NCI-H446 treated with DMSO at 0.1 percent for 48 hours (cell line): Measurements from ENCODE around the gene FAM227B.
"Not testable (repeated sequence)": the region's sequence is repeated elsewhere in the genome, so short reads cannot be mapped to it uniquely, and the experiment has no call there.

Experiments
- DNase-seq: peaks from one replicate; lab custom pipeline; 2025; lab: John Stamatoyannopoulos, UW

The FAM227B gene

DNA sequence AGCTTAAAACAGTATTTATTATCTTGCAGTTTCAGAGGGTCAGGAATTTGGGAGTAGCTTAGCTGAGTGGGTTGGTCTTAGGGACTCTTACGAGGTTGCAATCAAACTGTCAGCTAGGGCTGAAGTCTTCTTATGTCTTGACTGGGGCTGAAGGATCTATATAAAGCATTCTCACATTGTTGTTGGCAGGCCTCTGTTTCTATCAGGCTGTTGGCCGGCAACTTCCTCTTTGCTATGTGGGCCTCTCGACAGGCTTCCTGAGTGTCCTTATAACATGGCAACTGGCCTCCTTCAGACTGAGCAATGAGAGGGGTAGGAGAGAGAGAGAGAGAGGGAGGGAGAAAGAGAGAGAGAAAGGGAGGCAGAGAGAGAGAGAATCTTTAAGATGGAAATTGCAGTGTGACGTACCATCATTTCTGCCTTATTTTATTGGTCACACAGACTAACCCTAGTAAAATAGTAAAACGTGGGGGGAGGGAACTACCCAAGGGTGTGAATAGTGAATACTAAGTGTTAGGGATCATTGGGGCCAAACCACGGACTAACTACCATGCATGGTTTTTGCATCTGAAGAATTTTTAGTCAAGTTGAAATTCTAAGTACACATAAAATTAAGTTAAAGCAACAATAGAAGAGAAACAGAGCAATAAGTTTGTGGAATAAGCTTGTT is 181.5 kb downstream of the FAM227B start:
- DNase-seq = no peak

DNA sequence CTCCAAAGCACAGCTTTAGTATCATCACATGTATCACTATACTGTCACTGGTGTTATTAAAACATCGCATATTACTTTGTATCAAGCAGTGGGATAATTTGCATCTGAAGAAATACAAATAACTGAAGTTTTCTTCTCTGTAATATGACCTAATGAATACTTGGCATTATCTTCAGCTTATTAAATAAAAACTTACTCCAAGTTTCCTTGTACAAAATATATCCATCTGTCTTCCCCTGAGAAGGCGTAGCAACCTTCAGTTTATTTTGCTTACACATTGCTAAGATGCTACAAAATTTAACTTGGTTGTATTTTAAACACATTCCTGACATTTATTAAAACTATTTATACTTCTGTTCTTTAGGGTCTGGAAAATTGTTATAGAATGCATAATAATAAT is 183.9 kb downstream of the FAM227B start:
- DNase-seq = no peak

DNA sequence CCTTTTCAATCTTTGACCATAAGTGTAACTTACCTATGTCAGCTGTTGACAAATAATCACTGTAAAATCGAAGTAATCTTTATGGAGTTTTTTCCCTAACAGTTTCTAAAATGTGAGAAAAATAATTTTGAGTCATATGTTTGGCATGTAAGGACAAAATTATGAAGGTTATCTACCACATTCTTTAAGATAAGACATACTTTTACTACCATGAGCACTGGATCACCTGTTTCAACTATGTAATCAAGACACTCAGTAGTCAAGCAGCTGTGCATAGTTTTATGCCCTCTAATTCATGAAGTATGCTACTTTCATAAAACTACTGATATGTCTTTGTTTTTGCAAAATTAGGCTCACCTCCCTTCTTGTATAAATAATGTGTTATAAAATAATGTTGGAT is 185.4 kb downstream of the FAM227B start:
- no peak for DNase-seq

DNA sequence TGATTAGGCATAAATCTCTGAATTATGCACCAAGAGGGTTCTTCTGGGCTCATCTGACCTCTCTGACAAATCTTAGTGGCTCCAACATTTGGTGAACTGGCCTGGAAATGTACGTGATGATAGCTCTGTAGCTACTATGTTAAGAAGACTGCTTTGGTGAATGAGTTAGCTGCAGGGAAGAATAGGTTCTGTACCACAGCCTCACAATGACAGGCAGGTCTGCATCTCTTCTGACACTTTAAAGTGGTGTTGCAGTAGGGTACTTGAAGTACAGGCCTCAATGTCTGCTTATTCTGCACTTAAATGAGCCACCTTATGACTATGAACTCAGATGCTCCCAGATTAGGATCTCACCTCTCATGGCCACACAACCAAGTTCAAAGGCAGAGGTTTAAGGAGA is 190.6 kb downstream of the FAM227B start:
- DNase-seq = no peak

DNA sequence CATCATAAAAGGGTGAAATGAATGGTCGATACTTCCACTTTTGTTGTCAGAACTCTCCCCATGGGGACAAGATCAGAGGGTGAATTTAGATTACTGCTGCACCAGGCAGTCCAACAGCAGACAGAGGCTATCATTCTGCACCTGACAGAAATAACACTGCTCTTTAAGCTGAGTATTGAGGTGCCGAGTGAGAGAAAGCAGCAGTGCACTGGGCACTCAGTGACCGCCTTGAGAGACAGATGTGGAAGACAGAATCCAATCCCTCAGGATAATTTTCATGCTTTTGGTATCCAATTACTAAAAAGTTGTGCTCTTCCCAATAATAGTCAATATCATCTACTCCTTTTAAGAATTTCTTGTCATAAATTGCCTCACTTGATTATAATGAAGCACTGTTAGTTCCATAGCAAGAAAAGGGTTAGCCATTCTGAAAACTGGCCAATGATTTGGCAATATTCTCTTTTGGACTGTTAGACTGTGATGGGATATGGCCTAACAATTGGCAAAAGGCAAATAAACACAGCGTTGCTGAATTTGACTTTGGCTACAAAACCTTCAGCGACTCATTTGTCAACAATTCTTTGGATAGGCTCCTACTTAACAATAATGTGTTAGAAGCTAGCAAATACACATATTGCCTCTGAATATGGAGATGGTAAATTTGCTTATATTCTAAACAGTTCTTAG is 192.1 kb downstream of the FAM227B start:
- DNase-seq = no peak

DNA sequence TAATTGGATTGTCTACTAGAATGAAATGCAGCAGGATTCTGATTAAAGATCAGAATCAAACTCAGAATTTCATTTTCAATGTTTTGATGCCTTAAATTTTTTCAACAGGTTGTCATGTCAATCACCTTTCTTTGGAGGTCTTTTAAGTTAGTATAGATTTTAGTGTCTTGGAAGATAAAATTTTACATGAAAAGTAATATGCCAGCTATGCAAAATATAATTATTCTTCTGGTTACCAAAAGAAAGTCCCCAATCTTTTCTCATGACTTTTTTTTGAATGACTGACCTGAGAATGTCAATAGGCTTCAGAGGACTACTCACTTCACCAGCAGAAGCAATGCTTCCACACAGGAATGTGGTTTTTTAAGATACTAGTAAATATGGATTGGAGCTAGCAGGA is 193.2 kb downstream of the FAM227B start:
- DNase-seq = no peak

DNA sequence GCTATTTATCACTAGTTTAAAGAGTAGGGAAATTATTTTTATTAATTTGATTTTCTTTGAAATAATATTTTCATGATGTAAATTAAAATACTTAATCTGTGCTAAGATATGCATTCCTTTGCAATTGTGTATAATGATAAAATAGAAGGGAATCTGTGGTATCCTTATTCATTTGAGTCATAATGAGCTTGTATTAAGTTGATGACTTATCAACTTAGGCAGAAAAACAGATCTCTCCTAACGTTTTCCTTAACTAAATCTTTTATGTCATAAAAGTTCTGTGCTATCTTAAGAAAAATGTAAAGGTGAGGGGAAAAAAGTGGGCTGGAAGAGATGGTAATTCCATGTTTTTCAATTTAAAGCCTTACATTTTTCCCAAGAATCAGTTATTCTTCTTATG is 195.7 kb downstream of the FAM227B start:
- DNase-seq = no peak

DNA sequence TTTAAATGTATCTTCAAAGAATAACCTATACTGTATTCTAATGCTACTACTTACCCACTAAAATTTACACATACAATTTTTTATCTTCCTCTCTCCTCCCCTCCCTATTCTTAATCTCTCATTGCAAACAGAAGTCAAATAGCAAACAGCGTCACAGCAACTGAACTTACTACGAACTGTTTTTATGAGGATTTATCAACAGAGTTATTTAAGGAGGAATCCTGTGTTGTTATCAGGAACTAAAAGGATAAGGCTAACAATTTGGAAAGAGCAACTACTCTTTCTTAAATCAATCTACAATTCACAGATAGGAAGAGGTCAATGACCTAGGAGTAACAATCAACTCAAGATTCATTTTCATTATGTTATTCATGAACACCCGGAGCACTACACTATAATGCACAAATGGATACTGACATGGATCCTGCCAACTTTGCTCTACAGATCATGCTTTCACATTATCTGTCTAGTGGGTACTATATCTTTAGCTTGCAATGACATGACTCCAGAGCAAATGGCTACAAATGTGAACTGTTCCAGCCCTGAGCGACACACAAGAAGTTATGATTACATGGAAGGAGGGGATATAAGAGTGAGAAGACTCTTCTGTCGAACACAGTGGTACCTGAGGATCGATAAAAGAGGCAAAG is 196.6 kb downstream of the FAM227B start:
- no peak for DNase-seq

DNA sequence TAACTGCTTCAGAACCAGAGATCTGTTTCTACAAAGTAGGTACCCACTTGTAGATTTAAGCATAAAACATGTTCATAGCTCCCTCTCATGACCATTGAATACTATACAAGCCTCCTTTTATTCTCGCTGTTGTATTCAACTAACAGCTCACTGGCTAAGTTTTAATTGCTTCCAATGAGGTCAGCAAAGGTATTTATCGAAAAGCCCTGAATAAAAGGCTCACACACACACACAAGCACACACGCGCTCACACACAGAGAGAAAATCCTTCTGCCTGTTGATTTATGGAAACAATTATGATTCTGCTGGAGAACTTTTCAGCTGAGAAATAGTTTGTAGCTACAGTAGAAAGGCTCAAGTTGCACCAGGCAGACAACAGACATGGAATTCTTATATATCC is 197.6 kb downstream of the FAM227B start, which contains the start of gene FGF7:
Gene FGF7 (plus strand): TSS at position 222 of the 400 bp plus-strand sequence. CDS start 1,056 bp downstream, outside the sequence.
- DNase-seq = no peak

DNA sequence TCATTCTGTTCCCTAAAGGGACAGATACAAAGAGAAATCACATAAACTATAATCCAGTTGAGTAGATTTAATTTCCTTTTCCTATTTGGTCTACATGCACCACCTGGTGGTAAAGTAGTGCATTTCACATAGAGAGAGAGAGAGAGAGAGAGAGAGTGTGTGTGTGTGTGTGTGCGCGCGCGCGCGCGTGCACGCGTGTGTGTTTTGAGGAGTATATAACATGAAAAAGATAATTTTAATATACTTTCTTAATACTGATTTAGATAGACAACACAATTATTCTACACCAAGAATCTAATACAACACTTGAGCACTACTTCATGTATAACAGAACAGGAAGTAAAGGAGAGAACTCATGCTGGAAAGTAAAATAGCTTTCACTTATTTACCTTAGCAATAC is 198.6 kb downstream of the FAM227B start:
- DNase-seq = peak; percentile 5

DNA sequence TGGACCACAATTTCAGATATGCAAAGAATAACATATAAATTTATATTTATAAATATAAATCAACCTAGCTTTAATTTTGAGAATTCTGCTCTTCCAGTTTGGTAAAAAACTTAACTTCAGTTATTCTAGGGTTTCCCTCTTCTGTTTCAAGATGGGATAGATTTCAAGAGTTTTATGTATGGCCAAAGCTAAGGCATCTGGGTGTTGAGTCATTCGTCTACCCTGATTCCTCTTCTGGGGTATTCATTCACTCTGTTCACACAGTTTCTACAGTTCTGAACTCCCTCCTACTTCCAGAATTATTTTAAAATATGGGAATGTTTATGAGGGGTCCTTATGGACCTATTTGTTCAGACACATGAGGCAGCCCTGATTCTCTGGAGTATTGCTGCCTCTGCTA is 201.8 kb downstream of the FAM227B start:
- DNase-seq = no peak

DNA sequence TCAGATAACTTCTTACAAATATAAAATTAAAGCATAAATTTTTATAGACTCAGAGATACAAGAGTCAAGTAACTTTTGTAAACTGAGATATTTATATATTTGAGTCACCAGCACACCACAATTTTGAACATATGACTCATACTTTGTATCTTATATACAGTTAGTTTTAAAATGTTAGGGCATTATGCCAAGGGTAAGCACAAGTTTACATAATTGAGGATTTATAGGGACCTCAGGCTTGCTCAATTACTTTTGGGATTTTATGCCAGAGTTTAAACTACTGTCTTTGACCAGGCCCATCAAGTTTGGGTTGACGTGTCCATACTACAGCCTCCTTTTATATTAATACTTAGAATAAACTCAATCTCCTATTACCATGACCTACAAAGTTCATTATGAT is 205.0 kb downstream of the FAM227B start:
- no peak for DNase-seq

DNA sequence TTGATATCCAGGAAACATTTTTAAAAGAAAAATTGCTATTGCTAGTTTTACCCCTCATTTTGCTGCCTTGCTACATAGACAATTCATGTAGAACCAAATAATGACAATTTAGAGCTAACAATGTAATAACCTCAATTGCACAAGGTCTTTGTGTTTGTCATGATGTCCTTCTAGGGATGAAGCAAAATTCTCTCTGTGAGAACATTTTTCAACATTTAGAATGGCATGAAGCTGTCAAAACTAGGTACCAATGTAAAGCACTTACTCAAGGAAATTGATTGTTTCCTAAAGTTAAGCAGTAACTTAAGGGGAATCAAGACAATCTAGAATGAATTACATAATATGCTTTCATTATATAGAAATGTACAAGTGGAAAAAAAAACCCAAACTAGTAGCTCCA is 205.5 kb downstream of the FAM227B start:
- no peak for DNase-seq

DNA sequence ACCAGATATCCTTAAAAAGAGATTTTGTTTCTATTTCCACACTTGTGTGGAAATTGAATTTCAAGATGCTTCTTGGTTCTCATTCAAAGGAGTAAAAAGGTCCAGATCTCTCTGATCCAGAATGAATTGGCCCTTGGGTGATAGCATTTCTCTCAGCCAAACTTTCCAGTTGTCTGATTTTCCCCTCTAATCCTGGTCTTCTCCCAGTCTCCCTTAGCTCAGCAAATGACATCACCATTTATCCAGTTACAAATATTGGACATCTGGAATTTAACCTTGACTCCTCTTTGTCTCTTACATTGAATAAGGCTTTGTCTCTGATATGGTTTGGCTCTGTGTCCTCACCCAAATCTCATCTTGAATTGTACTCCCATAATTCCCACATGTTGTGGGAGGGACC is 207.8 kb downstream of the FAM227B start:
- no peak for DNase-seq

DNA sequence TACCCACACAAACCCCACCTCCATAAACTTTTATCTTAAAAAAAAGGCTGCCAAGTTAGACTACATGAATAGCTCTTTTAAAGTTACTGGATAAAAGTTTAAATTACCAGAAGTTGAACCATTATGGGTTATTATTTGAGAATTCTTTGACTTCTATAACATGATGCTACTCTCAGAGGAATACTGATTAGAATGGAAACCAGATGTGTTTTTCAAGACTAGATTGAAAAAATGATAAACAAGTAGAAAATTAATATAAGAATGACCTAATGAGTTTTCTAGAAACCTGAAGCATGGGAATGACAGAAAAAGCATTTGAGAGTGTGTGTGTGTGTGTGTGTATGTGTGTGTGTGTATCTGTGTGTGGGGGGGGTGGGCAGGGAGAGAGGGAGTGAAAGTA is 210.0 kb downstream of the FAM227B start:
- DNase-seq = no peak

DNA sequence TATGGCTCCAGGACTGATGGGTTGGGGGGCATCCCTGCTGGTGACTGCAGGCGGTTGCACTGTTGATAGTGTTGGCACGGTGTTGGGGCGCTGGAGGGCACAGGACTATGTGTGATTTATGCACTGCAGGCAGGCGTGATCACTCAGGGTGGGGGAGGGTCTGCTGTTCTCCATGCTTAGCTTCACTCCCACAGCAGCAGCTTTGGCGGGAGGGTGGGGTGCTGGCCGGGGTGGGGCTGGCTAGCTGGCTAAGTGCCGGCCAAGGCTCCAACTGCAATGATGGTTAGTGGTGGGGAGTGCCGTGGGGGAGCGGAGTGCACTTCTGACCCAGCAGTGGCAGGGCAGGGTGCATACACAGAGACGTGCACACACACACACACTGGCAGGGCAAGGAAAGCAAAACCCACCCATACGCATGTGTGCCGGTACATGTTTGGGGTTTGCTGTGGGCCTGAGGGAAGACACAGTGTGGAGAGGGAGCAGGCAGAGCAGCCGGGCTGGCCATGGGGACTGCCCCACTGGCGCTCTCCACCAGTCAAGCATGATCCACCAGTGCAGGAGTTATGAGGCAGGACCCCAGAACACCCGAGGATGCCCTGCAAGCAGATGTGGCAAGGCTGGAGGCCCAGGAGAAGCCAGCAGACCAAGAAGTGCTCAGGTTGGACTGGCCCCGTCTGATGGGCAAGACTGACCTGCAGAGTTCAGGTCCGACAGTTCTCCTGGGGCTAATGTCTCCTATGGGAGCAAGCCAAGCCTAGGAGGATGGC is 214.1 kb downstream of the FAM227B start:
- DNase-seq = no peak

DNA sequence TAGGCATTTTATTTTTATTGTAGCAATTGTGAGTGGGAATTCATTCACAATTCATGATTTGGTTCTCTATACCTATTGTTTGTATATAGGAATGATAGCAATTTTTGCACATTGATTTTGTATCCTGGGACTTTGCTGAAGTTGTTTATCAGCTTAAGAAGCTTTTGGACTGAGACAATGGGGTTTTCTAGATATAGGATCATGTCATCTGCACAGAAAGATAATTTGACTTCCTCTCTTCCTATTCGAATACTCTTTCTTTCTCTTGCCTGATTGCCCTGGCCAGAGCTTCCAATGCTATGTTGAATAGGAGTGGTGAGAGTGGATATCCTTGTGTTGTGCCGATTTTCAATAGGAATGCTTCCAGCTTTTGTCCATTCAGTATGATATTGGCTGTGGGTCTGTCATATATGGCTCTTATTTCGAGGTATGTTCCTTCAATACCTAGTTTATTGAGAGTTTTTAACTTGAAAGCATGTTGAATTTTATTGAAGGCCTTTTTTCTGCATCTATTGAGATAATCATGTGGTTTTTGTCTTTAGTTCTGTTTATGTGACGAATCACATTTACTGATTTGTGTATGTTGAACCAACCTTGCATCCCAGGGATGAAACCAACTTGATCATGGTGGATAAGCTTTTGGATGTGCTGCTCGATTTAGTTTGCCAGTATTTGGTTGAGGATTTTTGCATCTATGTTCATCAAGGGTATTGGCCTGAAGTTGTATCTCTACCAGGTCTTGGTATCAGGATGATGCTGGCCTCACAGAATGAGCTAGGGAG is 217.9 kb downstream of the FAM227B start:
- DNase-seq = not testable (repeated sequence)

DNA sequence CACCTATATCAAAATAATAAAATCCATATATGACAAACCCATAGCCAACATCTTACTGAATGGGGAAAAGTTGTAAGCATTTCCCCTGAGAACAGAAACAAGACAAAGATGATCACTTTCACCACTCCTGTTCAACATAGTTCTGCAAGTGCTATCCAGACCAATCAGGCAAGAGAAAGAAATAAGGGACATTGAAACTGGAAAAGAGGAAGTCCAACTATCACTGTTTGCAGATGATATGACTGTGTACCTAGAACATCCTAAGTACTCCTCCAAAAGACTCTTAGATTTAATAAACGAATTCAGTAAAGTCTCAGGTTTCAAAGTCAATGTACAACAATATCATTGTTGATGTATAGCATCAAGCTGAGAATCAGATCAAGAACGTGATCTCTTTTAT is 233.1 kb downstream of the FAM227B start:
- no peak for DNase-seq

DNA sequence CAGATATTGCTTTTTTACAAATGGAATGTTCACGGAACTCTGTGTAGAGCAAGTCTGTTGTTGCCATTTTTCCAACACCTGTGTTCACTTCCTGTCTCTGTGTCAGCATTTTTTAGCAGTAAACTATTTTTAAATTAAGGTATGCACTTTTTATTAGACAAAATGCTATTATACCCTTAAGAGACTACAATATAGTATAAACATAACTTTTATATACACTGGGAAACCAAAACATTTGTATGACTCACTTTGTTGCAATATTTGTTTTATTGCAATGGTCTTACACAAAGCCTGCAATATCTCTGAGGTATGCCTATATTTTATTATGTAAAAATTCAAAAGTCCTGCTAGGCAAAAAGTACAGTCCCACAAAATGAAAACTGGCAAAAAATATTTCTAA is 237.4 kb downstream of the FAM227B start:
- DNase-seq = no peak

DNA sequence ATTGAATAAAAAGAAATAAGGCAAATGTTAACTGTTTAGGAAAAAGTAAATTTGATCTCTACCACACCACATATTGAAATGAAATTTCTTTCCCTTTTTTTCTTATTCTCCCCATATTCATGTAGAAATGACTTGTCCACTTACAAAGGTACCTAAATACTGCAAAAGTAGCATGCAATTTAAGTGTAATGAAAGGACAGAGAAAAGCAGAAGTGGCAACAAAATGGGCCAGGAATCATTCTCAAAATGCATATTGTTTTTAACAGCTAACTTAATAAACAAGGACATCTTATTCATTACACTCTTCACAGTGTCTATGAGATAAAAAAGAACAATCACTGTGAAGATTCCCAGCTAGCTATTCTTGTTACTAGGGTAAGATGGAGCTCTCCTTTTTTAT is 238.2 kb downstream of the FAM227B start:
- no peak for DNase-seq

DNA sequence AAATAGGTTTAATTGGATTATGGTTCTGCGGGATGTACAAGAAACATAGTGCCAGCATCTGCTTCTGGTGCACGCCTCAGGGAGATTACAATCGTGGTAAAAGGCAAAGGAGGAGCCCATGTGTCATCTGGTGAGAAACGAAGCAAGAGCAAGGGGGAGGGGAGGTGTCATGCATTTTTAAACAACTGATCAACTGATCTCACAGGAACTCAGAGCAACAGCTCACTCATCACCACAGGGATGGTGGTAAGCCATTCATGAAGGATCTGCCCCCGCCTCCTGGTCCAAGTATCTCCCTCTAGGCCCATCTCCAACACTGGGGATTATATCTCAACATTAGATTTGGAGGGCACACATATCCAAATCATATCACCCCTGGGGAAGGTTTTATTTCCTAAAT is 239.7 kb downstream of the FAM227B start:
- DNase-seq = no peak

DNA sequence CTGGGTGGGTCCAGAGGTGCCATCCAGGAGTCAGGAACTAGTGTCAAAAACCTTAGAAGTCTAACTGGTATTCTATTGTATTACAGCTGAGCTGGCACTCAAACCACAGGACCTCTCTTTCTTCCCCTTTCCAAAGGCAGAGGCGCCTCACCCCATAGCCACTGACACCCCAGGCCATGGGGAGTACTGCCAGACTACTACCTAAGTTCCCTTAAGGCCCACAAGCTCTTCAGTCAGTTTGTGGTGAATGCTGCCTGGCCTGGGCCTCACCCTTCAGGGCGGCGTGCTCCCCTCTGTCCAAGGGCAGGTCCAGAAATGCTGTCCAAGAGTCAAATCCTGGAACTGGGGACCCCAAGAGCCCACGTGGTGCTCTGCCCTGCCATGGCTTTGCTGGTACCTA is 240.6 kb downstream of the FAM227B start:
- no peak for DNase-seq
